Measurements from ENCODE around the gene CIZ1.

CIZ1 gene

GRCh38 chr9:128121924-128122808 is 69.2 kb downstream of the CIZ1 start:
- no peak for DNase-seq

- no peak for DNase-seq
Measured at GRCh38 chr9:128121466-128121810, 69.9 kb downstream of the CIZ1 start.

DNA sequence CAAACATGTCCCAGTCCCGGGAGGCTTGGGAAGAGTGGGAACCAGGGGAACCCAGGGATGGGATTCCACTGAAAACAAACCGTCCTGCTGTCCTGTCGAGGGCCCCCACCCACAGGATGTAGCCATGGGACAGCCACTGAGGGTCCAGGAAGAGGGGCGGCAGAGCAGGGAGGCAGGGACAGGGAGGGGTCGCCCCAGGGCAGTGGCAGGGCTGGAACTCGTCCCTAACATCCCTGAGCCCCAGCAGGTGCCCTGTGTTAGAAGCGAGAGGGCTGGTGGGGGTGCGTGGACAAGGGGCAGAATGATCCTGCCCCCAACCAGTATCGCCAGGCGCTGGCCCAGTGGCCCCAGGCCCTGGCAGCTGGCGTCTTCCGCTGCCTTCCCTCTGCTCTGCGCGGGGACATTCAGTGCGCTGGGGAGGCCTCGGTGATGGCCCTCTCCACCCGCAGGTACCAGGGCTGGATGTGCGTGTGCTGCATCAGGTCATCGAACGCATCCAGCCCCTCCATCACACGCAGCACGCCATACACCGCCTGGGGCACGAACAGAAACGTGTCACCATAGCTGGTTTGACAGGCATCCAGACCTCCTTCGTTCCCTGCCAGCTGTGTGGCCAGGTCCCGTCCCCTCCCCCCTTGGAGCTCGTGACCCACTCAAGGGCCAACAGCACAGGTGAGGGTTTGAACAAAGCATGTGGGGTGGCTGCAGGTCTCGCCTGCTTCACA is 70.5 kb downstream of the CIZ1 start:
- DNase-seq = no peak

DNA sequence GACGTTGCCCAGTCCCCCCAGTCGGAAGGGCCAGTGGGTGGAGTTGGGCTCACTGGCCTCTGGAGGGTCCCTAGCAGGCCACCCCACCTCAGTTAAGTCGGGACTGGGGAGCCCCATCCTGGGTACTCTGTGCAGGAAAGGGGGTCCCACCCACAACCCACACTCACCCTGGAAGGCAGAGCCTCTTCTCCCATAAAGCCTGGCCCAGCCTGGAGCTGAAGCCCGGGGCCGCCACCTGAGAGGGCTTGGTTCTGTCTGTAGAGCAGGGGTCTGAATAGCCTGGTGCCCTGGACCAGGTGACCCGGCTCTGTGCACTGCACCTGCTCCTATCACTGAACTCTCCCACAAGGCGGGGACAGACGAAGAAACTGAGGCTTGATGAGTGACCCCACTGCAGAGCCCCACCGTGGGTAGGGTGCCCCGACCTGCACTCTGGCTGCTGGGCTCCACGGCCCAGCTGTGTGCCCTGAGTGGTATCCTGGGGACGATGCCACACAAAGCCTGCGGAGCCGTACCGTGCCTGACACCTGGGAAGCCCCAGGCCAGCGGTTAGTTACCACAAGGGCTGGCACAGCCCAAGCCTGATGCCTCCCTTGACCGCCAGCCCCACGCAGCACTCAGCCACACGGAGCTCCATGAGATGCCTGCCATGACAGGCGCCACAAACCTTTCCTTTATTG is 71.2 kb downstream of the CIZ1 start:
- DNase-seq = no peak

- DNase-seq = no peak
Measured at GRCh38 chr9:128118971-128119665, 72.3 kb downstream of the CIZ1 start.

DNA sequence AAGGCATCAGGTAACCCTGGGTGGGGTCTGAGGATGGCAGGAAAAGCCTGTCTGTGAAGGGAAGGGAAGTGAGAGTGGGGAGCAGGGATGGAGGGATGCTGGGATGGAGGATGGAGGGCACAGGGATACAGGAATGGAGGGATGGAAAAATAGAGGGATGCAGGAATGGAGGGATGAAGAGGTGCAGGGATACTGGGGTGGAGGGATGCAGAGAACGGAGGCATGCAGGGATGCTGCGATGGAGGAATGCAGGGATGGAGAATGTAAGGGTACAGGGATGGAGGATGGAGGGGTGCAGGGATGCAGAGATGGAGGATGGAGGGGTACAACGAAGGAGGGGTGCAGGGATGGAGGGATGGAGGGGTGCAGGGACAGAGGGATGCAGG is 72.9 kb downstream of the CIZ1 start:
- no peak for DNase-seq

GRCh38 chr9:128117613-128118471 is 73.5 kb downstream of the CIZ1 start:
- peak; percentile 69 to 78 for DNase-seq

DNA sequence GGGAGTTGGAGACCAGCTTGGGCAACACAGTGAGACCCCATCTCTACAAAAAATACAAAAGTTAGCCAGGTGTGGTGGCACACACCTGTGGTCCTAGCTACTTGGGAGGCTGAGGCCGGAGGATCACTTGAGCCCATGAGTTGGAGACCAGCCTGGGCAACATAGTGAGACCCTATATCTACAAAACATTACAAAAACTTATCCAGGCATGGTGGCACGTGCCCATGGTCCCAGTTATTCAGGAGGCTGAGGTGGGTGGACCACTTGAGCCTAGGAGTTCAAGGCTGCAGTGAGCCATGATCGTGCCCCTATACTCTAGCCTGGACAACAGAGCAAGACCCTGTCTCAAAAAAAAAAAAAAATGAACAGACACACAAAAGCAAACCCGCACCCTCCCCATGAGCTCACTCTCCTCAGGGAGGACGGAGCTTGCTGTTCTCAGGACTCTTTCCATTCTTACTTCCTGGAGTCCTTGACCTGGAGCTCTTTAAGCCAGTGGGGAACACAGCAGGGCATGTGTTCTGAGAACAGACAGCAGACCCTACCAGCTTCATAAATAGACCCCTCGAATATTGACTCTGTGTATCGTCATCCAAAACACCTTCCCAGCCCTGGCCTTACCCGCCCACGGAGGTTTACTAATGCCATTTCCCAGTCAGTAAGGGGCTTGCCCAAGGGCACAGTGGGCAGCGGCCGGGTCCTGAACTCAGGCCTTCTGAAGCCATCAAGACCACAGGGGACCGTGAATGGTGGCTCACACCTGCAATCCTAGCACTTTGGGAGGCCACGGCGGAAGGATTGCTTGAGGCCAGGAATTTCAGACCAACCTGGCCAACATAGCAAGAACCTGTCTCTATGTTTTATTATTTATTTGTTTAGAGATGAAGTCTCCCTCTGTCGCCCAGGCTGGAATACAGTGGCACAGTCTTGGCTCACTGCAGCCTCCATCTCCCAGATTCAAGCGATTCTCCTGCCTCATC is 75.0 kb downstream of the CIZ1 start:
- no peak for DNase-seq

All from SHP77 (cell line).